Stimulated activated CD8-positive, alpha-beta memory T cell treated with anti-CD3 and anti-CD28 coated beads, Interleukin-12 subunit alpha, Interleukin-12 subunit beta, amount 100 ng/mL, for 24 hours (primary cell): ENCODE results near the gene CCR9.

ENCODE experiments used
- DNase-seq: peaks from one replicate; pipeline ENCODE4 v3.0.0-alpha.2; 2020; ENCODE audit errors: extremely low read depth

CCR9 gene

GRCh38 chr3:45872569-45872968 lies 13.8 kb upstream of the CCR9 start:
- no peak for DNase-seq

- DNase-seq, result no peak
These were observed 13.3 kb upstream of the CCR9 start for GRCh38 chr3:45873036-45873435.

DNA sequence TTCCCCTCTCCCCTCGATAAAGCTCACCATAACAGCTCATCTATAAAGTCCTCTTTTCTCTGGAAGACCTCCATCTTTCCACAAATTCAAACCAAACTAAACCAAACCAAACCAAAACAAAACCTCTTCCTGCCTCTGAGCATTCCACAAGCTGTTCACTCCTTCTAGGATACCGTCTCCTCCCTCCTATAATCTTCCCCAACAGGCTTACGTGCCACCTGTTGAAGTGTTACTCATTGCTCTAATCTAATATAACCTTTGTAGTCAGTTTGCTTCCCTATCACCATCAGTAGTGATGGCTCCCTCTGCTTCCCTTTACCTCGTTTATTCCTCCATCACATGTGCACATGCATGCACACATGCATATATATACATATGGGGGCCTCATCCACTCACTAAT lies 12.7 kb upstream of the CCR9 start:
- no peak for DNase-seq

DNA sequence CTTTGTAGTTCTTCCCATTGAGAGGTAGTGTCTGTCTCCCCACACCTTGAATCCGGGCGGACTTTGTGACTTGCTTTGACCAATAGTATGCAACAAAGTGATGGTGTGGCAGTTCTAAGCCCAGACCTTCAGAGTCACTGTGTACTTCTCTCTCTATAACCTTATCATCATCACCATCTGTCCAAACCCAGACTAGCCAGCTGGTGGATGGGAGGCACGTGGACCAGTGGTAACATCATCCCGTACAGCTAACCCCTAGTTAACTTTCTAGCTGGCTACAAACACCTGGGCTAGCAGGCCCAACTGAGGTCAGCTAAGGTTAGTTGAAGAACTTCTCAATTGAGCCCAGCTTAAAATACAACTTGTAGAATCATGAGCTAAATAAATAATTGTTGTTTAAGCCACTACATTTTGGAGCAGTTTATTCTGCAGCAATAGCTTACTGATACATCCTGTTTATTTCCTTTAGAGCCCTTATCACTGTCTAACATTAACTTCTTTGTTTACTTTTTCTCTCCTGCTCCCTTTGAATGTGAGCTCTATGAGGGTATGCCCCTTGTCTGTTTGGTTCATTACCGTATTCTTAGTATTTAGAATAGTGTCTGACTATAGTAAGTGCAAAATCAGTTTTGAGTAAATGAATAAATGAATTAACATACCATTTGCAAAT lies 11.5 kb upstream of the CCR9 start:
- no peak for DNase-seq

GRCh38 chr3:45878124-45878523 lies 8.2 kb upstream of the CCR9 start:
- DNase-seq, result no peak

DNA sequence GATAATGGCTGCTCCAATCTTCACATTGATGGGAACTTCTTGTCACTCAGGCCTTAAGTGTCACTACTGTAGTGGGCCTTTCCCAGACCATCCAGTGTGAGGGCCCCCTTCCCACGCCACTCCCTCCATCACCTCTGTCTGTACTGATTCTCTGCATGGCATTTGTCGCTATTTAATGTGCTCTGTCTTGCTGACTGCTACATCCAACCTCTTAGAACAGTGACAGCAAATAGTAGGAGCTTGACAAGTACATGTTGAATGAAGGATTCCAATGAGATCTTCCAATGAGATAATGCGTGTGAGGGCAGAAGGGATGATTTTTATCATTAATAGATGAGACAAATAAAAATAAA lies 5.6 kb upstream of the CCR9 start:
- DNase-seq, result no peak

DNA sequence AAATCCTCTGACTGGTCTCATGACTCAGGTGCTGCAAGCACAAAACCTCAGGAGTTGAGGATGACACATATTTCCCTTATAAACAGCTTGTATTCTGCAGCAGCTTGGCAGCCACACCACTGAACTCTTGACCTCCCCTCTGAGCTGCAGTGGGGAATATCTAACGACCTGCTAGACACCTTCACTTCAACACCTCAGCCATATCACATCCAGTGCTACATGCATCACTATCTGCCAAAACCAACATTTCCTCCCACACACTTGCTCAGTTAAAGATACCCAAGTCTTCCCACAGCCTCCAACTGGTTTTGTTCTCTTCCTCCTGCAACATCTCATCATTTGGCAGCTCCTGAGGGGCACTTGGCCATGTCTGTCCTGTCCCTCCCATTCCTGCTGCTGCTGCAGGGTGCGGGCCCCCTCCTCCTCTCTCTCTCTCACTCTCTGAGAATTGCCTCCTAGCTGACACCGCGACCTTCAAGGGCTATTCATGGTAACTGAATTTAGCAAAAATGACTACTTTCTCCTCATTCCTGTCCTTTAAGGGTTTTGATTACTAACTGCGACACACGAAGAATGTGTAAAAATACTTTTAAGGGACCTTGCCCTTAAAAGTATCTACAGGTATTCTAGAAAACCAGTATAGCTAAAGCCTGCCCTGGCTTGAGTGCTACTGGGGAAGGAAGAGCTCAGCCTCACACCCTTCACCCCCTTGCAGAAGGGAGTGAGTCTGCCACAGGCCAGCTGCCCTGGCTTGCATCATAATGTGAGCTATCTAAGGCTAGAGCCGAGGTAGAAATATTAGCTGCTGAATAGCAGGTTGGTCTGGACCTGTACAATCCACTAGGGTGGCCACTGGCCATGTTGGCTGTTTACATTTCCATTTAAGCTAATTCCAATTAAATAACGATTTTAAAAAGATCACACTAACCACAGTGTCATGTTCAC lies 5.0 kb upstream of the CCR9 start:
- DNase-seq, result peak; percentile 11

GRCh38 chr3:45884368-45885201 lies 1.8 kb upstream of the CCR9 start:
- no peak for DNase-seq

DNA sequence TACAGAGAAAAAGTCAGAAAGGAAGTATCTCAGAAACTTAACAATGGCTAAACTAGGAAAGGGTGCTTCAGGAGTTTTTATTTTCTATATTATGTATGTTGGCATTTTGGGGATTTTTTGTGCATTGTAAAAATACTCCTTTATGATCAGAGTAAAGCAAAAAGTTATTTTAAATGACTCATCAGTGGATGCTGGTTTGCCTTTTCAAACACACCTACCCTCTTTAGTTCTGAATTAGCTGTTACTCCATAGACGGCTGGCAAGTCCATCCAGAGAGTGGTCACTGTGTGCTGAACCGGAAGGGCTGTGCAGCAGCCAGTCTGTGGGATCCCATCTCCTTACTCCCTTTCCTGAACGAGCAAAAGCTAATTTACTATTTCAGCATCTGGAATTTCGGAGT lies 942 bp downstream of the CCR9 start:
- no peak for DNase-seq

DNA sequence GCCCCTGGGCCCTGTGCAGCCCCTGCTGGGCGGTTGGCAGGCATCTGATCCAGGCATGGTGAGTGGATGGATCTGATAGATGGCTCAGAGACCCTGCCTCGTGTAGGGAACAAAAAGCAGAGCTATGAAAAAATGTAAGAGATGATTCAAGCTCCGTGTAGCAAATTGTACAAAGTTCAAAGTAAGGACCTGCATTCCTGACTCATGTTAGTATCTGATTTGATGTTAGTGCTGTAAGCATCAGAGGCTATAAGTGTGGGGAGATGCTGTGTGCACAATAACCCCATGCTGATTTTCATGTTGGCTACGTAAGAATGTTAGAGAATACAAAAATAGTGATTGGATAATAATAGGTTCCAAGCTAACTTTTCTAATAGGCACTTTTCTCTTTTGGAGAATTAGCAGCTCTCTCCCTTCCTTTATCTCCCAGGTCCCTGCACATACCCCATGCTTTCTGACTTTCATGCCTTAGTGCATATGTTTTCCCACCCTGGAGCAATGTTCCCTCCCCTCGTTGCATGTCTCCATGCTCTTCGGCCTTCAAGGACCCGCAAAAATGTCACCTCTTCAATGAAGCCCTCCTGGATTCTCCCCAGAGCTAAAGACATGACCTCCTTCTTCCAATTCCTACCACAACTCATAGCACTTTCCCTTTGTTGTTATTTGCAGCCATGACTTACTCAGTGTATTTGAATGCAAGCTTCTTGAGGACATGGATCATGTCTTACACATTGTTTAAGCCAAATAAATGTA lies 1.6 kb downstream of the CCR9 start:
- DNase-seq, result no peak

DNA sequence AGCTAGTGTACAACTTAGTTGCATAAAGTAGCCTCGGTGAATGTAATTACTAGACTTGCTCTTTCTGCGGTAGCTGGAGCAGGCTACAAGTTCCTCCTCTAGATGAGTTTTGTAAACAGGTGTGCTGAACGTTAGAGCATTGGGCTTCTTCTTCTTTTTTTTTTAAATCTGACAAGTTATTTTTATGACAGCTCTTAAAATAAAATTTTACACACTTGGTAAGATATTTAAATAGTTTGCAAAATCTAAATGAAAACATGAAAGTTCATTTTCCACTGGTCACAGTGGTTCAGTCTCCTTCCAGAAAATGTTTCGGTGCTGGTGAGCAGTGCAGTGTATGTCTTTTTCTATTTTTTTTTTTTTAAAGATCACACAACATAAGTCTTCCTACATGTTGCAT lies 3.0 kb downstream of the CCR9 start:
- no peak for DNase-seq

DNA sequence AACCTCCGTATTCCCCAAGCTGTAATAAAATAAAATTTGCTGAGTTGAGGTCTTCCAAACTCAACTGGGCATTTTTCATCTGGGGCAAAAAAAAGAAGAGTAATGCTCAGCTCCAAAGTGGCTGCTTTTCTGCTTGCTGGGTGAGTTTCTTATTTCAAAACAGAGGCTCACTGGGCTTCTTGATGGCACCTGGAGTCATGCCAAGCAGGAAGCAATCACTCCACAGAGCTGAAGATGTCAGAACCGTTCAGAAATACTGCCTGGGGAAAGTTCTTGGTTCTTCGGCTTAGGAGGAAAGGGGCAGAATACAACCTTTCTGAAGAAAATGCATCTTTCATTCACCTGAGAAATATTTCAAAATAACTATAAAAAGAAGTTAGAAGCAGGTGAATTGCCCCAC lies 4.1 kb downstream of the CCR9 start:
- DNase-seq, result no peak

DNA sequence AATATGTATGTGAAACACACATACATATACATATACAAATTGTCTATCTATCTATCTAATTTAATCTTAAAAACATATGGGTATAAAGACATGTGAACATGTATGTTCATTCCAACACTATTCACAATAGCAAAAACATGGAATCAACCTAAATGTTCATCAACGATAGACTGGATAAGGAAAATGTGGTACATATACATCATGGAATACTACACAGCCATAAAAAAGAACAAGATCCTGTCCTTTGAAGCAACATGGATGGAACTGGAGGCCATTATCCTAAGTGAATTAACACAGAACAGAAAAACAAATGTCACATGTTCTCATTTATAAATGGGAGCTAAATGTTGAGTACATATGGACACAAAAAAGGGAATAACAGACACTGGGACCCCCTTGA lies 5.8 kb downstream of the CCR9 start:
- DNase-seq, result no peak

GRCh38 chr3:45894015-45894414 lies 7.7 kb downstream of the CCR9 start:
- no peak for DNase-seq

GRCh38 chr3:45895686-45896468 lies 9.5 kb downstream of the CCR9 start:
- DNase-seq, result no peak

- DNase-seq, result no peak
These were observed 10.6 kb downstream of the CCR9 start for GRCh38 chr3:45896956-45897355.

DNA sequence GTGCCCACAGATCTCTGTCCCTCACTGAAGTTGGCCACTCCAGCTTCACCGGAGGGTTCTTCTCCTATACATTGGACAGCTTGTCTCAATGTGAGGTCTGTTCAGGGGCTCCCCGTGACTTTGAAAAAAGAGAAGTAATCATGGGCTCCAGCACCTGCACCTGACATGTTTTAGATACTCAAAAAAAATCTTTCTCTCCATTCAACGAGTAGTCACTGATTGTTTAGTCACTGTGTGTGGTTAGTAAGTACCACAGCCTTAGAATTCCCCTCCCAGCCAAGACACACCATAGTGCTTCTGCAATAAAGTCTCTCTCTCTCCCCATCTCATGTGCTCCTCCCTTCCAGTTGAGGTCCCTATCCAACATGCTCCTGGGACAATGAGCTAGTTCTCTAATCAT lies 18.6 kb downstream of the CCR9 start:
- no peak for DNase-seq

DNA sequence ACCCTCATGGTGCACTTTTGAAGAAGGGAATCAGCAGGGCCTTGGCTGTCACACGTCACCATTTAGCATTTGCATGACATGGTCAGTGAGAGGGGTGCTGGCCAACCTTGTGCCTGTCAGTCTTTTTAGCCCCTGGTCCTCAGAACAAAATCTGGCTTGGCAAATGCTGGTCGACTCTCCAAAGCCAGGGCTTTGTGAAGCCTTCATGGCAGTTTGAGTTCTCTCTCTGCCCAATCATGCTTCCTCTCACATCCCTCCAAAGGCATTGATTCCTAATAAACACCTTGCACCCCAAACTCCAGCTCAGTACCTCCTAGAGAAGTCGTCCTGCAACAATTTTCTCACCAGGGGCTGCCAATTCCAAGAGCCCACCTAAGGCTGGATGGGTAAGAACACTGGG lies 19.4 kb downstream of the CCR9 start:
- no peak for DNase-seq

DNA sequence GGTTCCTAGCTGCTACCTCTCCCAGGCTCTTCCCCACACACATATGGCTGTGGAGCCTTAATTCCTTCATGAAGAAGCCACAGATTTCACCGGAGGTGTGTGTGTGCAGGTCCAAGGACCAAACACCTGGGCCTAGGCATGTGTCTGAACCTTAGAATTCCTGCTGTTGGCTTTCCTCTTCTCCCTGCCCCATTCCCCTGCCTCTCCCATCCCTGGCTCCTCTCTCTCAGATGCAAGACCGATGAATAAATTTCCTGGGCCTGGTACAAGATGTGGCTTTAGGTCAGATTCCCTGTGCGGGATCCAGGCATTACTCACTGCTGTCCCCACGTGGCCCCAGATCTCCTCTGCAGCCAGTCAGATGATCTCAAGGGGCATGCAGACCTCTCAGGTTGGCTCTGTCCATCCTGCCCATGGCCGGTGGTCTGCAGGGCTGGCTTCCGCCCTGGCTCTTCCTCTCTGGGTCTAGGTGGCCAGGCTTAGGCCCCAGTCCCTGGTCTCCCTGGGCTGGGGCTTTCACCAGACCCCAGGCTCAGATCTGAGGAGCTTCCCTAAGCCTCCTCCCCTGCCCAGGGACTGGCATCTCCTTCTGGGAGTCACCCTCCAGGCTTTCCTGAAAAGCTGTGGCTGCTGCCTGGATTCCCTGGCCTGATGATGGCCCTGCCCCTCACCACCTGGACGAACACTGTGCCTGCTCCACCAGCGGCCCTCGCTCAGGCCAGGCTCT lies 20.5 kb downstream of the CCR9 start:
- DNase-seq, result no peak
